Choroid plexus epithelial cell (primary cell): Measurements from ENCODE around the gene QDPR.

Experiments
- DNase-seq: peaks from one replicate; pipeline ENCODE4 v3.0.0-alpha.2; 2010; ENCODE audit warnings: low read depth
- H3K4me3 ChIP-seq: 2 replicates; pipeline ENCODE4 v1.5.1; 2011; ENCODE audit warnings: low read depth, mild to moderate bottlenecking, control low read depth, low read length, moderate library complexity
- TF ChIP-seq, protein P1 (sequence below): conservative IDR thresholded peaks from 2 replicates; pipeline ENCODE4 v1.5.1; 2011; ENCODE audit warnings: low read depth, mild to moderate bottlenecking, control low read depth, inconsistent platforms, low read length, moderate library complexity

QDPR gene

DNA sequence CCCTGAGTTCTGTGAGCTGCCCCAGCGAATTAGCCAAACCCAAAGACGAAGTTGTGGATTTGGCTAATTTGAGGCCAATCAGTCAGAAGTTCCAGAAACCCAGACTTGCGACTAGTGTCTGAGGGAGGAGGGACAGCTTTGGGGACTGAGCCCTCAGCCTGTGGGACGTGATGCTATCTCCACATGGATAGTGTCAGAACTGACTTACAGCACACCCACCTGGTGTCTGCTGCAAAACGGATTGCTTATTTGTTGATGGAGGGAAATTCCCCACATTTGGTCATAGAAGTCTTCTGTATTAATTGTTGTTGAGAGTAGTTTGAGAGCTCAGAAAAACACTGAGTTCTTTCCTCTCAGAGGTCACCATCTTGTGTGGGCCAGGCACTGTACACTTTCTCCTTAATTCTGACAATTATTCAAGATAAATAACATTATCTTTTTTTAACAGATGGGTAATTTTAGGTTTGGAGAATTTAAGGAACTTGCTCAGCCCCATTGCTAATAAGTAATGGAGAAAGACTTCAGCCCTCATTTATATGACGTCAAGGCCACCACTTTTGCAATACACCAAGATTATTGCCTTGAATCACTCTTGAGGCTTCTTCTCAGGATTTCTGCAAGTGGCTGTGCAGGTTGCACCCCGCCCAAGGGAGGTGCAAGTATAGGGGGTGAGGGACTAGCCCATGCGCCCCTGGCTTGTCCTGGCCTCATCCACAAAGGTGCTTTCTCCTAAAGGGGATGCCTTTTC lies 19.8 kb upstream of the QDPR start:
- DNase-seq, result no peak
- H3K4me3 ChIP-seq, result no peak overlapping the region
- TF ChIP-seq, protein P1, sequence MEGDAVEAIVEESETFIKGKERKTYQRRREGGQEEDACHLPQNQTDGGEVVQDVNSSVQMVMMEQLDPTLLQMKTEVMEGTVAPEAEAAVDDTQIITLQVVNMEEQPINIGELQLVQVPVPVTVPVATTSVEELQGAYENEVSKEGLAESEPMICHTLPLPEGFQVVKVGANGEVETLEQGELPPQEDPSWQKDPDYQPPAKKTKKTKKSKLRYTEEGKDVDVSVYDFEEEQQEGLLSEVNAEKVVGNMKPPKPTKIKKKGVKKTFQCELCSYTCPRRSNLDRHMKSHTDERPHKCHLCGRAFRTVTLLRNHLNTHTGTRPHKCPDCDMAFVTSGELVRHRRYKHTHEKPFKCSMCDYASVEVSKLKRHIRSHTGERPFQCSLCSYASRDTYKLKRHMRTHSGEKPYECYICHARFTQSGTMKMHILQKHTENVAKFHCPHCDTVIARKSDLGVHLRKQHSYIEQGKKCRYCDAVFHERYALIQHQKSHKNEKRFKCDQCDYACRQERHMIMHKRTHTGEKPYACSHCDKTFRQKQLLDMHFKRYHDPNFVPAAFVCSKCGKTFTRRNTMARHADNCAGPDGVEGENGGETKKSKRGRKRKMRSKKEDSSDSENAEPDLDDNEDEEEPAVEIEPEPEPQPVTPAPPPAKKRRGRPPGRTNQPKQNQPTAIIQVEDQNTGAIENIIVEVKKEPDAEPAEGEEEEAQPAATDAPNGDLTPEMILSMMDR, result no peak

DNA sequence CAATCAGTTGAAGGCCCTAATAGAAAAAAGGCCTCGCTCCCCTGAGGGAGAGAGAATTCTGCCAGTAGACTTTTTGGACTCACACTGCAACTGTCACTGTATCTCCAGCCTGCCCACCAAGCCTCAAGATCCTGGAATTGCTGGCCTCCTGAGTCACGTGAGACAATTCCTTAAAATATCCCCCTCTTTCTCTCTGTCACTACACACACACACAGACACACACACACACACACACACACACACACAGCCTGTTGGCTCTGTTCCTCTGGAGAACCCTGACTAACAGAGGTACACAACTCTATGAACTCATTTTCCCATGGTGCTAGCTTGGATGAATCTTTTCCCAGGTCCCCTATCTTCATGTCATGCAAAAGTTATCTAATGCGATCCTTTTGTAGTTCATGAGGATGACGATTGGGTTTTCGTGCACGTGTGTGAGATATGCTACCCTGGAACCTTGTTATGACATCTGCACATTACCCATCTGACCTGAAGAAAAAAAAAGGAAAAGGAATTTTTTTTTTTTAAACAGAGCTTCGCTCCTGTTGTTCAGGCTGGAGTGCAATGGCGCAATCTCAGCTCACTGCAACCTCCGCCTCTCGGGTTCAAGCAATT lies 16.8 kb upstream of the QDPR start:
- TF ChIP-seq, protein P1, result no peak
- H3K4me3 ChIP-seq, result no peak overlapping the region
- no peak for DNase-seq

DNA sequence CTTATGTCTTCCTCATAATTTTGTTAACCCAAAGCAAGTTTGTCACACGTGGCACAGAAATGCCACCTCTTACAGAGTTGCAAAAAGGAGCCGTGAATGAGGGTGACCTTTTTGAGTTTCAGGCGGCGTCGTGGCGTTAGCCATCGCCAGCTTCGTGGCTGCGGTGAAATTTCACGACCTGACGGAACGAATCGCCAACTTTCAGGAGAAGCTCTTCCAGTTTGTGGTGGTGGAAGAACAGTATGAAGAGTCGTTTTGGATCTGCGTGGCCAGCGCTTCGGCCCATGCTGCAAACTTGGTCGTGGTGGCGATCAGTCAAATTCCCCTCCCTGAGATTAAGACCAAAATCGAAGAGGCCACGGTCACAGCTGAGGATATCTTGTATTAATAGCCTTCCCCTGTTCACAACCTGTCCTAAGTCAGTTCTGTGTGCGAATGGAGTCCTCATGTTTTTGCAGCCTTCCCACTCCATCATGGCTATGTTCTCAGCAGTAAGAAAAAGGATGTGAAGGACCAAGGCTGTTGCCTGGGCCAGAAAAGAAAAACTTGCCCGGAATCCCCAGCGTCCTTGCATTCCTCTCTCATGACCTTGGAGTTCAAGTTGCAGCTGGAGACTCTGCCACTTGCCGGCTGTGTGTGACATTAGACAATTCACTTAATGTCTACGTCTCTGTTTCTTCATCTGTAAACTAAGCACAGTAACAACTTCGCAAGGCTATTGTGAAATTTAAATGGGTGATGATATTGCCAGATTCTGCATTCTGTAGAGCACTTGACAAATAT lies 15.0 kb upstream of the QDPR start:
- peak; percentile 8 for DNase-seq
- TF ChIP-seq, protein P1, result no peak
- H3K4me3 ChIP-seq, result no peak overlapping the region

DNA sequence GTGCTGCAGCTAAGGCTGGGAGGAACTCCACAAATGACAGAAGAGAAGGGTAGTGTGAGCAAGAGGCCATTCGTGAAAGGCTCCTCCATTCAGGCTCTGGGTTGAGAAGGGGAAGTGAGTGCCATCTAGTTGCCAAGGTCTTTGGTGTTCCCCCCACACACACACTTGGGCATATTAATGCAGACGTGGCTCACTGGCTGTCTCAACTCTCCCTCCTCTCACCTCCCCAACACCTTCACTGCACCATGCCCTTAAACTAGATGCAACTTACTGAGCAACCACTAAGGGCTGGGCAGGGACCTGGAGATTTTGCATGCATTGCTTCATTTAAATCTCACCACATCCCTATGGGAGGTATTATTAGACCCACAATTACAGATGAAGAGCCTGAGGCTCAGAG lies 11.8 kb upstream of the QDPR start:
- TF ChIP-seq, protein P1, result no peak
- DNase-seq, result no peak
- H3K4me3 ChIP-seq, result no peak overlapping the region

DNA sequence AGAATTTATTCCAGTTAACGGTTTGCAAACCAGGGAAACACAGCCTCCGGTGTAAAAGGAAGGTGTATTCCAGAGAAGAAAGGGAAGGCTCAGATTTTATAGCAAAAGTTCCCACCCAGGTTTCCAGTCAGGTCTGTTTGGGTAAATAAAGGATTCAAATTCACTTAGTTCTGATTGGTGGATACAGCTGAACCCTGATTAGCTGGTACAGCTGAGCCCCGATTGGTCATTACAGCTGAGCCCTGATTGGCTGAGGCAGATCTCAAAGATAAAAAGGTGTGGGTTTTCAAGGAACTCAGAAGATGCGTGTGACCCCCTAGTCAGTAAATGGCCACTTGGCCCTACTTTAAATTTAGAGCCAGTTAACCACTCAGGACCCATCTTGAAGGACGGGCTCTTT lies 9.7 kb upstream of the QDPR start:
- DNase-seq, result no peak
- H3K4me3 ChIP-seq, result no peak overlapping the region
- TF ChIP-seq, protein P1, result no peak

DNA sequence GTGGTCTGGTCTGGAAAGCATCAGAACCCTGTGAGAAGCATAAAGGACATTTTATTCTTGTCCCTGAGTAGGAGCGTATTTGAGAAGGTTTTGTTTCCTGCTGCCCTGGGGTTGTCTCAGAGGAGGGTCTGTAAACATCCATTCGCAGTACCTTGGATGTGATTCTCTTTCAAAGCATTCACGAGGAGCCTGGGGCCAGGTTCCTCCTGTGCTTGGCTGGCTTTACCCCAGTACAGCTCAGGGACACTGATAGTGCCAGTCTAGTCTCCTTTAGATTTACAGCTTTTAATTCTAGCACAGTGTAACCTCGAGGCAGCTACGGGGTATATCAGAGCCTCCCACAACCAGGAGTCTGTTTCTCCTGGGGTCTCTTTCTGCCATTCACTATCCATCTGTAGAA lies 5.8 kb upstream of the QDPR start:
- TF ChIP-seq, protein P1, result no peak
- no peak for DNase-seq
- H3K4me3 ChIP-seq, result no peak overlapping the region
